ENCODE measurements around the gene PKD1L1.
"Not testable (repeated sequence)": the region's sequence is repeated elsewhere in the genome, so short reads cannot be mapped to it uniquely, and the experiment has no call there.

PKD1L1 gene

GRCh38 chr7:47937065-47937687, 11.1 kb downstream of the PKD1L1 start:
- no peak for DNase-seq (ENCODE audit: low spot score)

DNA sequence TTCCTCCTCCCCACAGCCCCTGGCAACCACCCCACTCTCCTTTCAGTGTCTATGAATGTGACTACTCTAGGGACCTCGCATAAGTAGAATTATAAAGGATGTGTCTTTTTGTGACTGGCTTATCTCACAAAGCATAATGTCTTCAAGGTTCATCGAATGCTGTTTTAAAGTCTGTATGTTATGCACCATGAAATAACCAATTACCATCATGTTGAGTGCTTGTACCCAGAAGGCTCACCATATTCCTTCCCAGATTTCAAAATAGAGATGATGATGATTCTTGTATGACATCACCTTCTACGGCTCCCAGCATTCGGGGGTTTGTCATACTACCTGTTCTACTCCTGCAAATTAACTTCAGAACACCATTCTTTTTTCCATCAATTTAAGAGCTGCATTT, 11.9 kb downstream of the PKD1L1 start:
- no peak for DNase-seq (ENCODE audit: low spot score)

DNA sequence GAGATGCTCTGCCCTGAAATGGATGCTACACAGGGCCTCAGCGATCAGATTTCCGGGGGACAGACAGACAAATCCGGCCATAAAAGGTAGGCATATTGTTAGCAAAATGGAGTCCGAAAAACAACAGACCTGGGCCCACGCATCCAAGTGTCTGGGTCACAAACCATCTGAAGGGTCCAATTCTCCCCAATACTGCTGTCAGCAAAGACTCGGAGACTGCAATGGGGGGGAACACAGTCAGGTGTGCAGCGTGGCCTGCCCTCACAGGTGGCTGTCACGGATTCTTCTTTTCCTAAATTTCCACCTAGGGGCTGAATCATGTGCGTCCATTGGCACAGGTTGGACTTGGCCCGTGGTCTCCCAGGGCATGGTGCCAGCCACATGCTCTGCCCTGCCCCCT, 12.9 kb downstream of the PKD1L1 start:
- DNase-seq (ENCODE audit: low spot score), result no peak

- DNase-seq (ENCODE audit: low spot score), result no peak
Measured at GRCh38 chr7:47934831-47935230, 13.4 kb downstream of the PKD1L1 start.

DNA sequence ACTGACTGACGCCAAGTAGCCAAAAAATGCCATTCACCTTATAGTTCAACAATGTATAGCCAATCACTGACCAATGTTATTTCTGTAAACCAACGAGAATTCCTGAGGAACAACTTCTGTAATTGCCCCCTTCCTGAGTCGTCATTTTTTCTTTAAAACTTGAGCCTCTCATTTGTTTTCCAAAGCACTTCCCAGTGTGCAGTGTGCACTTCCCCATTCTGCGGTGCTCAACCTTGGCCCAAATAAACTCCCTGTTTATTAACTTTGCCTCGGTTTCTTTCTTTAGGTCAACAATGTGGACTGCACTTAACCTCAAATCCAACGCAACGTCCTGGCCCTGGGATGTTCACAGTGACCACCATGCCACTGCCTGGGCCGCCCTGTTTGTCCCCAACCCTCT, 15.1 kb downstream of the PKD1L1 start:
- DNase-seq (ENCODE audit: low spot score), result no peak

- no peak for DNase-seq (ENCODE audit: low spot score)
Measured at GRCh38 chr7:47932466-47933037, 15.7 kb downstream of the PKD1L1 start.

DNA sequence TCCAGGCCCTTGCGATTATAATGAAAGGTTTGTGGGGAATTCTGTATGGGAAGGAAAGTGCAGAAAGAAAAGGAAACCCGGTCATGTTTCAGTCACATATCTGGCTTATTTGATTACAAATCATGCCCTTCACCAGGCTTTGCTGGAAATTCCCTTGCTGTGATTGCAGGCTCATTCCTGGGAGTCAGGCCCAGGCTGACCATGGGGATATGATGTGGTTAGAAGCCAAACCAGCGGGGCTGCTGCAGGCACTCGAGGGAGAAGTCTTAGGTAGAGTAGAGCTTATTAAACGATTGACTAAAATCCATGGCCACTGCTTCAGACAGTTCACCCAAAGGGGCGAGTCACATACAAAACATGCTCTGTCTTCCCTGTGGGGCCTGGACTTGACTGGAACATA, 16.2 kb downstream of the PKD1L1 start:
- no peak for DNase-seq (ENCODE audit: low spot score)

GRCh38 chr7:47931005-47932004, 17.0 kb downstream of the PKD1L1 start:
- DNase-seq (ENCODE audit: low spot score), result no peak

DNA sequence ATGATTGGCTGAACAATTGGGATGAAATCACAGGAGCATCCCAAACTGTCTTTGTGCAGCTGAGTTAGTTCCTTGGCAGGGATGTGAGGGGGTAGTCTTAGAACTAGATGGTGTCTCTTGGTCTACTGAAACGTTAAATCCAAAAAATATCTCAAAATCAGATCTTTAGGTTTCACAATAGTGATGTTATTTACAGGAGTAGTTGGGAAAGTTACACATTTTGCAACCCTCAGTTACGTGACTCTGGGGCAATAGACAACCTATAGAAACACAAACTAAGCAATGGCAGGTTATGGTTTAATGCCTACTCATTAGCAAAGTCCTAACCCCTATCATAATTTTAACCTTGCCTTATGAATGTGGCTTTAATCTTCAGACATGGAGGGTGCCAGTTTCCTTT, 24.0 kb downstream of the PKD1L1 start:
- DNase-seq (ENCODE audit: low spot score), result no peak

DNA sequence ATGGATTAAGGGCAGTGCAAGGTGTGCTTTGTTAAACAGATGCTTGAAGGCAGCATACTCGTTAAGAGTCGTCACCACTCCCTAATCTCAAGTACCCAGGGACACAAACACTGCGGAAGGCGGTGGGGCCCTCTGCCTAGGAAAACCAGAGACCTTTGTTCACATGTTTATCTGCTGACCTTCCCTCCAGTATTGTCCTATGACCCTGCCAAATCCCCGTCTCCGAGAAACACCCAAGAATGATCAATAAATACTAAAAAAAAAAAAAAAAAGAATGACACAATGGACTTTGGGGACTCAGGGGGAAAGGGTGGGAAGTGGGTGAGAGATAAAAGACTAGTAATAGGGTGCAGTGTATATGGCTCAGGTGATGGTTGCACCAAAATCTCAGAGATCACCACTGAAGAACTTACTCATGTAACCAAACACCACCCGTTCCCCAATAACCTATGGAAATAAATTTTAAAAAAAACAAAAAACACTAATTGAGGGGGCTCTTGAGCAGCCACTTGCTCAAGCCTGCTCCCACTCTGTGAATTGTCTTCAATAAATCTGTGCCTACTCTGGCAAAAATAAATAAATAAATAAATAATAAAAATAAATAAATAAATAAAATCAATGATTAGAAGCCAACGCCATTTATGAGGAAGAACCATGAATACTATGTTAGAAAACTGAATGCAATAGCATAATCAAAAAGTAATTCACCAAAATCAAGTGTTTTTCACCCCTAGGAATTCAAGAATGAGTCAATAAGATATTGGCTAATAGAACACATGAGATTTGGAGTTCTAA, 25.0 kb downstream of the PKD1L1 start:
- not testable (repeated sequence) for DNase-seq (ENCODE audit: low spot score)

GRCh38 chr7:47916514-47916913, 31.8 kb downstream of the PKD1L1 start:
- DNase-seq (ENCODE audit: low spot score), result not testable (repeated sequence)

- no peak for DNase-seq (ENCODE audit: low spot score)
Measured at GRCh38 chr7:47915616-47915976, 32.7 kb downstream of the PKD1L1 start.

- DNase-seq (ENCODE audit: low spot score), result no peak
Measured at GRCh38 chr7:47914717-47915615, 33.3 kb downstream of the PKD1L1 start.

GRCh38 chr7:47912332-47912731, 35.9 kb downstream of the PKD1L1 start:
- DNase-seq (ENCODE audit: low spot score), result no peak

GRCh38 chr7:47908720-47909119, 39.5 kb downstream of the PKD1L1 start:
- no peak for DNase-seq (ENCODE audit: low spot score)

GRCh38 chr7:47907981-47908616, 40.2 kb downstream of the PKD1L1 start:
- DNase-seq (ENCODE audit: low spot score), result no peak

DNA sequence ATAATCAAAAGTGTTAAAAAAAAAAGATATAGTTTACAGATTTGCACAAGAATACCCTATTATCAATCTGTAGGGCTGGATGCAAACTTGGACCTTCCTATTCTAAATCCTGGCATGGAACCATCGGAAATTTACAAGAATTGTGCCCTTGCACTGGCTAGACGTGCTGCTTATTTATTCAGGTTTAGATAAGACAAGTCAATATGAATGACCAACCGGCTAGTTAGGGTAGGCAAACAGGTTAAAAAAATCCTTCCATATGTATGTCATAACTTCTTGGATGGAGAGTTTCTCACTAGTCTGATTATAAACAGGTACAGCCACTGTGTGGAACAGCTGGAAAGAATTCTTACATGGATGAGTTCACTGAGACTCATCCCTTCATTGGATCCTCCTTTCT, 41.4 kb downstream of the PKD1L1 start:
- no peak for DNase-seq (ENCODE audit: low spot score)

- DNase-seq (ENCODE audit: low spot score), result no peak
Measured at GRCh38 chr7:47905076-47905920, 43.0 kb downstream of the PKD1L1 start.

DNA sequence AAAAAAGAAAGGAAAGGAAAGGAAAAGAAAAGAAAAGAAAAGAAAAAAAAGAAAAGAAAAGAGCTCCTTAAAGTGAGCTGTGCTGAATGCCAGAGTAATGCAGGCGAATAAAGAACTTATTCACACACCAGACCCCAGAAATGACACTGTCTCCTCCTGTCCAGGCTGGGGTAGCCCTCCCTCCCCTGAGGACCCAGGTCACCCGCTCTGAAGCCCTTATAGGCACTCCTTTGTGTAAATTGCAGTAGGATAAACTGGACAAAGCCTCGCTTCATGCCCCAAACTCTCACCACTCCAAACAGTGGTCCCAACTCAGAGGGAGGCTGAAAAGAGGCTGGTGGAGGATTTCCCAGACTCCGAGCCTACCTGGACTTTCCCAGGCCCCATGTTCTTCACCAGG, 46.3 kb downstream of the PKD1L1 start:
- no peak for DNase-seq (ENCODE audit: low spot score)

- DNase-seq (ENCODE audit: low spot score), result no peak
Measured at GRCh38 chr7:47901542-47901941, 46.7 kb downstream of the PKD1L1 start.

All from pons (tissue), 1 donor.